ENCODE measurements around the gene N4BP2L2. TPM values are rescaled to one million over a fixed set of nuclear protein-coding genes. Genes with fewer than 3 reads are reported as not detected.

Gene N4BP2L2
- total and polyA plus RNA-seq, 4 donors, result 14.9 to 116 (median 76.7) TPM

DNA sequence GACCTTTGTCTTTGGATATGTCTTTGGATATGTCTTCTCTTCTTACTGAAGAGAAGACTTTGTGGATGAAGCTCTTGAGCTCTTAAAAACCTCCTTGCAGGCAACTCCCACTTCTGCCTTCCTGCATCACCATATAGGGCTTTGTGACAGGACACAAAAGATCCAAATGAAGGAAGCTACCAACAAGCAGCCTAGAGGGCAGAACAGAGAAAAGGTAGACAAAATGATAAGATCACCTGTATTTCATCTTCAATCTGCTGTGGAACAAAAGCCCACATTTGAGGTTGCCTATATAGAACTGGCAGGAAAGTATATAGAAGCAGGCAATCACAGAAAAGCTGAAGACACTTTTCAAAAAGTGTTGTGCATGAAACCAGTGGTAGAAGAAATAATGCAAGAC lies 153.2 kb downstream of the N4BP2L2 start (continued):
- TF ChIP-seq RAD21 (IDR thresholded peaks at IDR 0.05), result no peak

- Histone ChIP-seq H3K27me3 (ENCODE audit: control insufficient read depth in 4 of 4, insufficient read depth in 4 of 4, low read length in 3 of 4) (no peaks in the 10 kb centered on the region), H3K9ac (ENCODE audit: low read depth in 1 of 2, low read length in 2 of 2) (no peak overlapping the region), H3K27ac (ENCODE audit: low read depth in 1 of 2, low read length in 2 of 2) (no peak overlapping the region), H3K36me3 (ENCODE audit: control insufficient read depth in 4 of 4, insufficient read depth in 3 of 4, low read depth in 1 of 4, low read length in 3 of 4) (no peaks in the 10 kb centered on the region), H3K9me3 (ENCODE audit: control insufficient read depth in 4 of 4, low read length in 3 of 4) (no peaks in the 10 kb centered on the region), H3K4me3 (ENCODE audit: low read depth in 1 of 3, low read length in 3 of 3) (no peak overlapping the region), H3K4me1 (ENCODE audit: control insufficient read depth in 4 of 4, insufficient read depth in 4 of 4, low read length in 3 of 4) (no peaks in the 10 kb centered on the region)
- WGBS, result 94% methylated on average over 2 of the region's 2 CpGs
- DNase-seq (ENCODE audit: low spot score), result no peak
- TF ChIP-seq HNF4A (conservative IDR thresholded peaks at IDR 0.05) (no peak), RXRA (IDR thresholded peaks at IDR 0.05) (no peak), HNF4G (IDR thresholded peaks at IDR 0.05) (no peak), FOXA1 (IDR thresholded peaks at IDR 0.05) (no peak), YY1 (IDR thresholded peaks at IDR 0.05) (no peak), TAF1 (conservative IDR thresholded peaks at IDR 0.05) (no peak), NR2F2 (IDR thresholded peaks at IDR 0.05) (no peak), SP1 (IDR thresholded peaks at IDR 0.05) (no peak)
- TF ChIP-seq, protein P1, sequence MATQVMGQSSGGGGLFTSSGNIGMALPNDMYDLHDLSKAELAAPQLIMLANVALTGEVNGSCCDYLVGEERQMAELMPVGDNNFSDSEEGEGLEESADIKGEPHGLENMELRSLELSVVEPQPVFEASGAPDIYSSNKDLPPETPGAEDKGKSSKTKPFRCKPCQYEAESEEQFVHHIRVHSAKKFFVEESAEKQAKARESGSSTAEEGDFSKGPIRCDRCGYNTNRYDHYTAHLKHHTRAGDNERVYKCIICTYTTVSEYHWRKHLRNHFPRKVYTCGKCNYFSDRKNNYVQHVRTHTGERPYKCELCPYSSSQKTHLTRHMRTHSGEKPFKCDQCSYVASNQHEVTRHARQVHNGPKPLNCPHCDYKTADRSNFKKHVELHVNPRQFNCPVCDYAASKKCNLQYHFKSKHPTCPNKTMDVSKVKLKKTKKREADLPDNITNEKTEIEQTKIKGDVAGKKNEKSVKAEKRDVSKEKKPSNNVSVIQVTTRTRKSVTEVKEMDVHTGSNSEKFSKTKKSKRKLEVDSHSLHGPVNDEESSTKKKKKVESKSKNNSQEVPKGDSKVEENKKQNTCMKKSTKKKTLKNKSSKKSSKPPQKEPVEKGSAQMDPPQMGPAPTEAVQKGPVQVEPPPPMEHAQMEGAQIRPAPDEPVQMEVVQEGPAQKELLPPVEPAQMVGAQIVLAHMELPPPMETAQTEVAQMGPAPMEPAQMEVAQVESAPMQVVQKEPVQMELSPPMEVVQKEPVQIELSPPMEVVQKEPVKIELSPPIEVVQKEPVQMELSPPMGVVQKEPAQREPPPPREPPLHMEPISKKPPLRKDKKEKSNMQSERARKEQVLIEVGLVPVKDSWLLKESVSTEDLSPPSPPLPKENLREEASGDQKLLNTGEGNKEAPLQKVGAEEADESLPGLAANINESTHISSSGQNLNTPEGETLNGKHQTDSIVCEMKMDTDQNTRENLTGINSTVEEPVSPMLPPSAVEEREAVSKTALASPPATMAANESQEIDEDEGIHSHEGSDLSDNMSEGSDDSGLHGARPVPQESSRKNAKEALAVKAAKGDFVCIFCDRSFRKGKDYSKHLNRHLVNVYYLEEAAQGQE (IDR thresholded peaks at IDR 0.05), result no peak
- TF ChIP-seq, protein P2, sequence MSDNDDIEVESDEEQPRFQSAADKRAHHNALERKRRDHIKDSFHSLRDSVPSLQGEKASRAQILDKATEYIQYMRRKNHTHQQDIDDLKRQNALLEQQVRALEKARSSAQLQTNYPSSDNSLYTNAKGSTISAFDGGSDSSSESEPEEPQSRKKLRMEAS (IDR thresholded peaks at IDR 0.05), result no peak
These were observed 153.9 kb downstream of the N4BP2L2 start for GRCh38 chr13:32384702-32385101.

DNA sequence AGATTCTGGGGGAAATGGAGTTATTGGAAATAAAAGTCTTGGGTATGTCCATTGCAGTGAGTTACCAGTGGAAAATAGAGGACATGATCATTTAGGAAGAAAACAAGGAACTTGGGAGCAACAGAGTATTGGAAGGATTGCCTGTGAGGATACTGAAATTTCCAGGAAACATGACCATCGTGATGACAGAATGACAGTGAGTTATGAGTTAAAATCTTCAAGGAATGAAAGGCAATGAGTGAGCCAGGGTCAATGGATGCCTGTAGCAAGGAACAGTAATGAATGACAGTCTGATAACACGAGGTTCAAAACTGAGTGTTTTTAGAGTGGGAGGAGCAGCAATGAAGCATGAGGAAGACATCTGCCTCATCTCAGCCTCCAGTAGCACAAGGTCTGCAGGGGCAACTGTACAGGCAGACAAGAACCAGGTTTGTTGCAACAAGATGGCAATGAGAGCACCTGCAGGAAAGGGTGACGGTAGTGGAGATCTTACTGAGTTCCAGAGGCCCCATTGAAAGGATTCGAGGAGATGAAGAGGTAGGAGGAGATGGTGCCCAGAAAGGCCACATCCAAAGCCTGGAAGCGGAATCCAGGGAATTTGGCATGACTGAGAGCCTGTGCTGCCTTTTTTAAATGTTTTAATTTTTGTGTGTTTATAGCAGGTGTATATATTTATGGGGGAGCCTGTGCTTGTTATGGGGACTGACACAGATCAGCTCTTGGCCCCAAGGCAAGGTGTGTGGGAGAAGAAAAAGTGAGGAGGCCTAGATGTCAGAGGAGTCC lies 154.6 kb downstream of the N4BP2L2 start:
- Histone ChIP-seq H3K4me3 (ENCODE audit: low read depth in 1 of 3, low read length in 3 of 3) (no peak overlapping the region), H3K9ac (ENCODE audit: low read depth in 1 of 2, low read length in 2 of 2) (no peak overlapping the region), H3K36me3 (ENCODE audit: control insufficient read depth in 4 of 4, insufficient read depth in 3 of 4, low read depth in 1 of 4, low read length in 3 of 4) (no peaks in the 10 kb centered on the region), H3K4me1 (ENCODE audit: control insufficient read depth in 4 of 4, insufficient read depth in 4 of 4, low read length in 3 of 4) (no peaks in the 10 kb centered on the region), H3K27ac (ENCODE audit: low read depth in 1 of 2, low read length in 2 of 2) (no peak overlapping the region), H3K9me3 (ENCODE audit: control insufficient read depth in 4 of 4, low read length in 3 of 4) (no peaks in the 10 kb centered on the region), H3K27me3 (ENCODE audit: control insufficient read depth in 4 of 4, insufficient read depth in 4 of 4, low read length in 3 of 4) (no peaks in the 10 kb centered on the region)
- TF ChIP-seq, protein P3, sequence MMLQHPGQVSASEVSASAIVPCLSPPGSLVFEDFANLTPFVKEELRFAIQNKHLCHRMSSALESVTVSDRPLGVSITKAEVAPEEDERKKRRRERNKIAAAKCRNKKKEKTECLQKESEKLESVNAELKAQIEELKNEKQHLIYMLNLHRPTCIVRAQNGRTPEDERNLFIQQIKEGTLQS (IDR thresholded peaks at IDR 0.05), result no peak
- TF ChIP-seq, protein P1 (IDR thresholded peaks at IDR 0.05), result no peak
- no peak for TF ChIP-seq RXRA (IDR thresholded peaks at IDR 0.05)
- no peak for TF ChIP-seq EGR1 (IDR thresholded peaks at IDR 0.05; ENCODE audit: low read depth in 2 of 2)
- no peak for TF ChIP-seq GABPA (IDR thresholded peaks at IDR 0.05 in 1 of 2, conservative IDR thresholded peaks at IDR 0.05 in 1 of 2)
- TF ChIP-seq, protein P4, sequence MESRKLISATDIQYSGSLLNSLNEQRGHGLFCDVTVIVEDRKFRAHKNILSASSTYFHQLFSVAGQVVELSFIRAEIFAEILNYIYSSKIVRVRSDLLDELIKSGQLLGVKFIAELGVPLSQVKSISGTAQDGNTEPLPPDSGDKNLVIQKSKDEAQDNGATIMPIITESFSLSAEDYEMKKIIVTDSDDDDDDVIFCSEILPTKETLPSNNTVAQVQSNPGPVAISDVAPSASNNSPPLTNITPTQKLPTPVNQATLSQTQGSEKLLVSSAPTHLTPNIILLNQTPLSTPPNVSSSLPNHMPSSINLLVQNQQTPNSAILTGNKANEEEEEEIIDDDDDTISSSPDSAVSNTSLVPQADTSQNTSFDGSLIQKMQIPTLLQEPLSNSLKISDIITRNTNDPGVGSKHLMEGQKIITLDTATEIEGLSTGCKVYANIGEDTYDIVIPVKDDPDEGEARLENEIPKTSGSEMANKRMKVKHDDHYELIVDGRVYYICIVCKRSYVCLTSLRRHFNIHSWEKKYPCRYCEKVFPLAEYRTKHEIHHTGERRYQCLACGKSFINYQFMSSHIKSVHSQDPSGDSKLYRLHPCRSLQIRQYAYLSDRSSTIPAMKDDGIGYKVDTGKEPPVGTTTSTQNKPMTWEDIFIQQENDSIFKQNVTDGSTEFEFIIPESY (IDR thresholded peaks at IDR 0.05), result no peak
- no peak for TF ChIP-seq TAF1 (conservative IDR thresholded peaks at IDR 0.05)
- TF ChIP-seq, protein P2 (IDR thresholded peaks at IDR 0.05), result no peak
- TF ChIP-seq JUND (IDR thresholded peaks at IDR 0.05), result no peak
- TF ChIP-seq, protein P5, sequence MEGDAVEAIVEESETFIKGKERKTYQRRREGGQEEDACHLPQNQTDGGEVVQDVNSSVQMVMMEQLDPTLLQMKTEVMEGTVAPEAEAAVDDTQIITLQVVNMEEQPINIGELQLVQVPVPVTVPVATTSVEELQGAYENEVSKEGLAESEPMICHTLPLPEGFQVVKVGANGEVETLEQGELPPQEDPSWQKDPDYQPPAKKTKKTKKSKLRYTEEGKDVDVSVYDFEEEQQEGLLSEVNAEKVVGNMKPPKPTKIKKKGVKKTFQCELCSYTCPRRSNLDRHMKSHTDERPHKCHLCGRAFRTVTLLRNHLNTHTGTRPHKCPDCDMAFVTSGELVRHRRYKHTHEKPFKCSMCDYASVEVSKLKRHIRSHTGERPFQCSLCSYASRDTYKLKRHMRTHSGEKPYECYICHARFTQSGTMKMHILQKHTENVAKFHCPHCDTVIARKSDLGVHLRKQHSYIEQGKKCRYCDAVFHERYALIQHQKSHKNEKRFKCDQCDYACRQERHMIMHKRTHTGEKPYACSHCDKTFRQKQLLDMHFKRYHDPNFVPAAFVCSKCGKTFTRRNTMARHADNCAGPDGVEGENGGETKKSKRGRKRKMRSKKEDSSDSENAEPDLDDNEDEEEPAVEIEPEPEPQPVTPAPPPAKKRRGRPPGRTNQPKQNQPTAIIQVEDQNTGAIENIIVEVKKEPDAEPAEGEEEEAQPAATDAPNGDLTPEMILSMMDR (IDR thresholded peaks at IDR 0.05; ENCODE audit: low read depth, low read length, missing input control), result no peak
- TF ChIP-seq HNF4A (conservative IDR thresholded peaks at IDR 0.05), result no peak
- no peak for TF ChIP-seq NR2F2 (IDR thresholded peaks at IDR 0.05)
- 92% methylated on average over 5 of the region's 5 CpGs for WGBS
- no peak for DNase-seq (ENCODE audit: low spot score)

All from liver (tissue), 9 donors.